Type B pancreatic cell (in vitro differentiated cells): ENCODE measurements around the gene NDE1. TPM values are rescaled to one million over a fixed set of nuclear protein-coding genes. Genes with fewer than 3 reads are reported as not detected.

ENCODE experiments used
- DNase-seq: peaks from one replicate; pipeline ENCODE4 v3.0.0; 2021; ENCODE audit warnings: mixed read lengths; ENCODE audit not compliant: unreplicated experiment; ENCODE audit errors: extremely low spot score
- H3K27ac Mint-ChIP-seq: 2 replicates; pipeline ENCODE4 v1.8.0; 2021; ENCODE audit warnings: mild to moderate bottlenecking, mixed read lengths
- H3K27me3 Mint-ChIP-seq: 2 replicates; pipeline ENCODE4 v1.8.0; 2021; ENCODE audit warnings: mixed read lengths
- H3K36me3 Mint-ChIP-seq: 2 replicates; pipeline ENCODE4 v1.8.0; 2021; ENCODE audit warnings: mixed read lengths
- H3K4me1 Mint-ChIP-seq: one replicate; pipeline ENCODE4 v1.8.0; 2021; ENCODE audit warnings: mixed read lengths; ENCODE audit not compliant: unreplicated experiment
- H3K4me3 Mint-ChIP-seq: 2 replicates; pipeline ENCODE4 v1.8.0; 2021; ENCODE audit warnings: mild to moderate bottlenecking, mixed read lengths
- H3K9me3 Mint-ChIP-seq: 2 replicates; pipeline ENCODE4 v1.8.0; 2021; ENCODE audit warnings: mixed read lengths
- CTCF ChIP-seq: fragments of 200-600 bp; sonication (generic); conservative IDR thresholded peaks from 2 replicates; pipeline ENCODE4 v1.5.0; 2021; ENCODE audit warnings: antibody characterized with exemption, mild to moderate bottlenecking
- total RNA-seq: library from RNA; stranded (reverse); gene quantifications from 2 replicates; pipeline ENCODE4 v1.2.1, GENCODE V29; 2021; ENCODE audit warnings: low replicate concordance

The NDE1 gene
- total RNA-seq, 1 donor from 2014 or later: 76.4 TPM

- Mint-ChIP-seq H3K27me3 (no peaks in the 10 kb centered on the region), H3K9me3 (no peaks in the 10 kb centered on the region), H3K4me3 (no peak overlapping the region), H3K36me3 (peaks cover 4% of the 10 kb centered on the region), H3K4me1 (peaks cover 11% of the 10 kb centered on the region), H3K27ac (no peak overlapping the region)
- DNase-seq: no peak
- no peak for TF ChIP-seq CTCF
These were observed 8.1 kb downstream of the NDE1 start for GRCh38 chr16:15658149-15658548.

GRCh38 chr16:15658556-15658955 lies 8.5 kb downstream of the NDE1 start:
- TF ChIP-seq CTCF: no peak
- Mint-ChIP-seq H3K27me3 (no peaks in the 10 kb centered on the region), H3K4me3 (no peak overlapping the region), H3K36me3 (peaks cover 4% of the 10 kb centered on the region), H3K9me3 (no peaks in the 10 kb centered on the region), H3K27ac (no peak overlapping the region), H3K4me1 (peaks cover 10% of the 10 kb centered on the region)
- no peak for DNase-seq

DNA sequence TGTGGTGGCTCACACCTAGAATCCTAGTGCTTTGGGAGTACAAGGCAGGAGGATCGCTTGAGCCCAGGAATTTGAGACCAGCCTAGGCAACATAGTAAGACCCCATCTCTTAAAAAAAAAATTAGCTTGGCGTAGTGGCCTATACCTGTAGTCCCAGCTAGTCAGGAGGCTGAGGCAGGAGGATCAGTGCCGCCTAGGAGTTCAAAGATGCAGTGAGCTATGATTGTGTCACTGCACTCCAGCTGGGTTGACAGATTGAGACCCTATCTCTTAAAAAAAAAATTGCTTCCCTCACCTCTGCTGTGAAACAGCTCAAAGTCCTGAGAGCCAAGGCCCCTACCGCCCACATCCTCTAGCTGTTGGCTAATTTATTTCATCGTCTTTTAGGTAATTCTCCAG lies 10.2 kb downstream of the NDE1 start:
- H3K36me3 Mint-ChIP-seq: peaks cover 4% of the 10 kb centered on the region
- H3K9me3 Mint-ChIP-seq: no peaks in the 10 kb centered on the region
- H3K4me3 Mint-ChIP-seq: no peak overlapping the region
- DNase-seq: no peak
- peaks cover 10% of the 10 kb centered on the region for H3K4me1 Mint-ChIP-seq
- no peak overlapping the region for H3K27ac Mint-ChIP-seq
- H3K27me3 Mint-ChIP-seq: no peaks in the 10 kb centered on the region
- no peak for TF ChIP-seq CTCF

GRCh38 chr16:15665107-15665506 lies 15.1 kb downstream of the NDE1 start:
- H3K4me1 Mint-ChIP-seq: peaks cover 7% of the 10 kb centered on the region
- H3K27me3 Mint-ChIP-seq: no peaks in the 10 kb centered on the region
- H3K9me3 Mint-ChIP-seq: no peaks in the 10 kb centered on the region
- H3K36me3 Mint-ChIP-seq: peaks cover 7% of the 10 kb centered on the region
- TF ChIP-seq CTCF: no peak
- no peak overlapping the region for H3K27ac Mint-ChIP-seq
- H3K4me3 Mint-ChIP-seq: no peak overlapping the region
- DNase-seq: no peak

- no peak for DNase-seq
- Mint-ChIP-seq H3K36me3 (peaks cover 4% of the 10 kb centered on the region), H3K27me3 (no peaks in the 10 kb centered on the region), H3K9me3 (no peaks in the 10 kb centered on the region), H3K4me1 (no peaks in the 10 kb centered on the region), H3K4me3 (no peak overlapping the region), H3K27ac (no peak overlapping the region)
- no peak for TF ChIP-seq CTCF
These were observed 17.2 kb downstream of the NDE1 start for GRCh38 chr16:15667091-15667742.
